C4-2B (cell line): Measurements from ENCODE around the gene FAM234B.

ENCODE experiments used
- H3K27ac ChIP-seq: fragments of 450-650 bp; 2 replicates; pipeline ENCODE4 v1.5.1; 2017
- CTCF ChIP-seq: fragments of 450-650 bp; conservative IDR thresholded peaks from 2 replicates; pipeline ENCODE4 v1.5.1; 2017; ENCODE audit warnings: mild to moderate bottlenecking
- ZFX ChIP-seq: fragments of 450-650 bp; IDR thresholded peaks from 2 replicates; pipeline ENCODE4 v1.6.1; 2017

FAM234B gene

GRCh38 chr12:13084898-13085640 is 40.9 kb downstream of the FAM234B start:
- H3K27ac ChIP-seq, result no peak overlapping the region
- TF ChIP-seq CTCF (no peak), ZFX (no peak)

GRCh38 chr12:13085968-13086686 is 41.9 kb downstream of the FAM234B start:
- no peak for TF ChIP-seq ZFX
- no peak for TF ChIP-seq CTCF
- no peak overlapping the region for H3K27ac ChIP-seq

GRCh38 chr12:13087766-13088165 is 43.6 kb downstream of the FAM234B start:
- TF ChIP-seq ZFX (no peak), CTCF (no peak)
- no peak overlapping the region for H3K27ac ChIP-seq

GRCh38 chr12:13088496-13088895 is 44.3 kb downstream of the FAM234B start:
- H3K27ac ChIP-seq, result no peak overlapping the region
- TF ChIP-seq ZFX, result no peak
- no peak for TF ChIP-seq CTCF

GRCh38 chr12:13090054-13090453 is 45.9 kb downstream of the FAM234B start:
- TF ChIP-seq ZFX (no peak), CTCF (no peak)

GRCh38 chr12:13091832-13092231 is 47.7 kb downstream of the FAM234B start:
- TF ChIP-seq CTCF (no peak), ZFX (no peak)
- H3K27ac ChIP-seq, result no peak overlapping the region

More at GRCh38 chr12:13090054-13090453, 45.9 kb downstream of the FAM234B start:
- no peak overlapping the region for H3K27ac ChIP-seq

- TF ChIP-seq CTCF (no peak), ZFX (no peak)
- no peak overlapping the region for H3K27ac ChIP-seq
These were observed 49.1 kb downstream of the FAM234B start for GRCh38 chr12:13093191-13093847.
